Heart left ventricle (tissue), 16 donors: Measurements from ENCODE around the gene DMRTB1. TPM values are rescaled to one million over a fixed set of nuclear protein-coding genes. Genes with fewer than 3 reads are reported as not detected.
"Not testable (repeated sequence)": the region's sequence is repeated elsewhere in the genome, so short reads cannot be mapped to it uniquely, and the experiment has no call there.

ENCODE experiments used
- ATAC-seq, 4 donors: fragments of 200-7000 bp; cut with Tn5 transposase; one replicate each; pipeline ENCODE4 v1.9.1; 2020 to 2022; ENCODE audit warnings: moderate library complexity in 4 of 4, mild to moderate bottlenecking in 3 of 4, moderate number of reproducible peaks in 1 of 4
- DNase-seq, 5 donors: peaks; one replicate each; pipeline ENCODE4 v3.0.0-alpha.2; 2020
- H3K27ac ChIP-seq, 12 donors: fragments of 200-600 bp; sonication (generic) in 4 of 12; one replicate each; pipeline versions ENCODE4 v1.5.0 to v1.8.0; 2016 to 2022; ENCODE audit warnings: mild to moderate bottlenecking in 2 of 12
- H3K27me3 ChIP-seq, 9 donors: fragments of 200-600 bp; sonication (generic) in 2 of 9; one replicate each; pipeline versions ENCODE4 v1.5.1 to v1.8.0; 2016 to 2022; ENCODE audit warnings: mild to moderate bottlenecking in 3 of 9
- H3K36me3 ChIP-seq, 9 donors: fragments of 200-600 bp; sonication (generic) in 2 of 9; one replicate each; pipeline versions ENCODE4 v1.5.0 to v1.8.0; 2018 to 2022; ENCODE audit warnings: mild to moderate bottlenecking in 2 of 9
- H3K4me1 ChIP-seq, 12 donors: fragments of 200-600 bp; sonication (generic) in 4 of 12; one replicate each; pipeline versions ENCODE4 v1.5.0 to v1.8.0; 2016 to 2022; ENCODE audit warnings: mild to moderate bottlenecking in 3 of 12
- H3K4me3 ChIP-seq, 12 donors: fragments of 200-600 bp; sonication (generic) in 4 of 12; one replicate each; pipeline versions ENCODE4 v1.5.0 to v1.8.0; 2017 to 2022; ENCODE audit warnings: mild to moderate bottlenecking in 9 of 12, moderate library complexity in 4 of 12
- H3K9me3 ChIP-seq, 12 donors: fragments of 200-600 bp; sonication (generic) in 4 of 12; one replicate each; pipeline versions ENCODE4 v1.5.0 to v1.8.0; 2016 to 2022; ENCODE audit warnings: mild to moderate bottlenecking in 1 of 12
- POLR2A ChIP-seq, 2 donors: fragments of 450-650 bp; IDR thresholded peaks; one replicate each; pipeline ENCODE4 v1.6.1; 2017; ENCODE audit warnings: antibody characterized with exemption in 2 of 2, mild to moderate bottlenecking in 2 of 2, moderate library complexity in 2 of 2
- WGBS, 4 donors: extraction: QIAGEN DNeasy Blood & Tissue Kit in 2 of 4; methylation state at CpG; one replicate each; pipeline versions ENCODE4 v1.1.5 to v1.1.7; 2013 to 2018; 5-methylcytosine and 5-hydroxymethylcytosine counted together
- intact Hi-C, 10 donors: fragments of 100-400 bp; cut with DNase I; formaldehyde crosslinking; loops; one replicate each; pipeline versions ENCODE4 v1.11.1 to v1.14.2; 2022
- polyA plus RNA-seq, 2 donors: library from polyadenylated mRNA; stranded (reverse); fragments of 200-250 nt; gene quantifications; one replicate each; pipeline ENCODE4 v1.2.3, GENCODE V29; 2013
- total RNA-seq, 9 donors: library from RNA; depleted of rRNA in 2 of 9; stranded (reverse); fragments of >200 nt in 2 of 9; fragmentation: NEBNext Ultra II Directional in 3 of 9; extraction: Animal tissue kit (Norgen Biotek cat#: 25700) in 3 of 9; gene quantifications; one replicate each; pipeline versions ENCODE4 v1.1.0 to v1.2.4, GENCODE V29; 2016 to 2023
- TF ChIP-seq, protein P1 (sequence below), 12 donors: fragments of 200-600 bp; sonication (generic) in 4 of 12; IDR thresholded peaks; one replicate each; pipeline versions ENCODE4 v1.5.0 to v1.8.0; 2018 to 2022; ENCODE audit warnings: antibody characterized with exemption in 12 of 12, mild to moderate bottlenecking in 5 of 12
- donor health status: ischemic (EF 13 %, LVEDD 7.1; RV severe dilation, severe dysfunction).
- donor health status: healthy with polysubstance abuse.
- donor health status: DM: no; HTN: yes; CAD: no.
- donor health status: DM: no; HTN: no; CAD: no.
- donor health status: ischemic (EF 25% LVEDD 6.9; RV normal size, moderate dysfunction).
- donor health status: ischemic (EF 25% LVEDD 5.7; RV mildly dilated, moderate dysfunction).
- donor health status: healthy.
- donor health status: DM: yes; HTN: yes; CAD: no.
- donor health status: ischemic (EF 35%, LVEDD 5.7; RV mildly dilated, moderate dysfunction).
- donor health status: nonischemic (EF 11% LVEDD 7.7; RV severe dilation, severe dysfunction).
- donor health status: DM: yes; HTN: yes; CAD: no.
- donor health status: PGD.
- donor health status: ischemic (EF 29% LVEDD 5.4; RV normal size, mild dysfunction).
- donor health status: nonischemic (EF 23%, LVEDD 6.1; RV moderate dilation, normal function).

DMRTB1 gene
- total and polyA plus RNA-seq, 11 donors: not detected

- Histone ChIP-seq H3K27me3 (peaks cover 0 to 34% (median 2%) of the 10 kb centered on the region in 9 donors), H3K36me3 (no peaks in the 10 kb centered on the region)
- intact Hi-C loops: no loop called here
Observed at GRCh38 chr1:53430779-53431178, 28.4 kb upstream of the DMRTB1 start.

DNA sequence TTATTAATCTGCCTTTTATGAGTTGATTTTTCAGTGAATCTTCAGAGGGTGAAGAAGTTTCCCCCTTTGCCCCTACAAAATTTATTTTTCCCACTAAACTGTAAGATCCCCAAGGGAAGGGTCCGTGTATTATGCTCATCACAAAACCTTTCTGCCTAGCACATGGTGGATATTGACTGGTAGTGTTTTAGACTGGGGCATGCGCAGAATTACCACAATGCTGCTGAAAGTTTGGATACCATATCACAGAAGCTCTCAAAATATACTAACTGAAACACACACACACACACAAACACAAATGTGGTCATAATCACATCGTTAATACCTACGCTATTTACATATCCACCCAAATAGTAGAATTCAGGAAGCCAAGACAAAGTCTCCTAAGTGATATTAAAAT lies 28.0 kb upstream of the DMRTB1 start:
- peaks cover 0 to 38% (median 2%) of the 10 kb centered on the region in 9 donors for H3K27me3 ChIP-seq
- no peaks in the 10 kb centered on the region for H3K36me3 ChIP-seq
- intact Hi-C loops: no loop called here
- H3K4me3 ChIP-seq: no peak overlapping the region
- 67 to 77% (median 73%) methylated on average over 4 of the region's 4 CpGs for WGBS, 4 donors
- no peaks in the 10 kb centered on the region for H3K9me3 ChIP-seq
- no peak for ATAC-seq
- DNase-seq: no peak
- no peaks in the 10 kb centered on the region for H3K4me1 ChIP-seq
- no peak overlapping the region for H3K27ac ChIP-seq
- no peak for TF ChIP-seq POLR2A (IDR thresholded peaks at IDR 0.05)
- TF ChIP-seq, protein P1, sequence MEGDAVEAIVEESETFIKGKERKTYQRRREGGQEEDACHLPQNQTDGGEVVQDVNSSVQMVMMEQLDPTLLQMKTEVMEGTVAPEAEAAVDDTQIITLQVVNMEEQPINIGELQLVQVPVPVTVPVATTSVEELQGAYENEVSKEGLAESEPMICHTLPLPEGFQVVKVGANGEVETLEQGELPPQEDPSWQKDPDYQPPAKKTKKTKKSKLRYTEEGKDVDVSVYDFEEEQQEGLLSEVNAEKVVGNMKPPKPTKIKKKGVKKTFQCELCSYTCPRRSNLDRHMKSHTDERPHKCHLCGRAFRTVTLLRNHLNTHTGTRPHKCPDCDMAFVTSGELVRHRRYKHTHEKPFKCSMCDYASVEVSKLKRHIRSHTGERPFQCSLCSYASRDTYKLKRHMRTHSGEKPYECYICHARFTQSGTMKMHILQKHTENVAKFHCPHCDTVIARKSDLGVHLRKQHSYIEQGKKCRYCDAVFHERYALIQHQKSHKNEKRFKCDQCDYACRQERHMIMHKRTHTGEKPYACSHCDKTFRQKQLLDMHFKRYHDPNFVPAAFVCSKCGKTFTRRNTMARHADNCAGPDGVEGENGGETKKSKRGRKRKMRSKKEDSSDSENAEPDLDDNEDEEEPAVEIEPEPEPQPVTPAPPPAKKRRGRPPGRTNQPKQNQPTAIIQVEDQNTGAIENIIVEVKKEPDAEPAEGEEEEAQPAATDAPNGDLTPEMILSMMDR (IDR thresholded peaks at IDR 0.05): no peak

More at GRCh38 chr1:53430779-53431178, 28.4 kb upstream of the DMRTB1 start:
- DNase-seq (no peak), ATAC-seq (no peak)
- no peak overlapping the region for H3K27ac ChIP-seq
- H3K4me1 ChIP-seq: no peaks in the 10 kb centered on the region
- H3K9me3 ChIP-seq: no peaks in the 10 kb centered on the region
- no peak overlapping the region for H3K4me3 ChIP-seq
- TF ChIP-seq, protein P1 (IDR thresholded peaks at IDR 0.05): no peak
- TF ChIP-seq POLR2A (IDR thresholded peaks at IDR 0.05): no peak

DNA sequence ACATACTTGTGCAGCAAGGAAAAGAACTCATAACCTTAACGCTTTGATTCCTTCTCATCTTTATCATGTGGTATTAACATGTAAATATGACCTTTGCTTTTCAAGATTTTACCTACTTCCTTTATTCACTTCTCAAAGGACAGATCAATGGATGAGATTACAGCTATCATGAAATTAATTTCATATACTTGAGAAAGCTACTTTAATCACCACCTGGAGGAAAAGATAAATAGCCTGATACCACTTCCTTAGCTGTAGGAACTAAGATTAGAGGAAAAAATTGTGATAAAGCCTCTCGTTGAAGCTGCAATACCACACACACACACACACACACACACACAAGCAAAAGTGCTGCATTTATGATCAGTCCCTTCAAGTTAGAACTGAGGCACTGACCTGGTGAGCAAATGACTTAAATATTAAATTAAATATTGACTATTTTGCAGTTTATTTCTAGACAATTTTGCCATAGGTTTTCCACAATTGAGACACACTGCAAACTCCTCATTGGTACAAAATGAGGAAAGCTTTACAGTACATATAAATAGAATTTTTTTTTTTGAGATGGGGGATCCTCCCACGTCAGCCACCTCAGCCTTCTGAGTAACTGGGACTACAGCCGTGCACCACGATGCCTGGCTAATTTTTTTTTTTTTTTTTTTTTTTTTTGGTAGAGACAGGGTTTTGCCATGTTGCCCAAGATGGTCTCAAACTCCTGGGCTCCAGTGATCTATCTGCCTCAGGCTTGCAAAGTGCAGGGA lies 27.2 kb upstream of the DMRTB1 start:
- Histone ChIP-seq H3K4me1 (no peaks in the 10 kb centered on the region), H3K27me3 (peaks cover 0 to 42% (median 4%) of the 10 kb centered on the region in 9 donors), H3K27ac (no peak overlapping the region), H3K9me3 (no peaks in the 10 kb centered on the region), H3K4me3 (no peak overlapping the region), H3K36me3 (no peaks in the 10 kb centered on the region)
- 32 to 49% (median 38%) methylated on average over 5 of the region's 5 CpGs for WGBS, 4 donors
- ATAC-seq (no peak), DNase-seq (no peak)
- no peak for TF ChIP-seq POLR2A (IDR thresholded peaks at IDR 0.05)
- TF ChIP-seq, protein P1 (IDR thresholded peaks at IDR 0.05): no peak
- intact Hi-C loops: no loop called here

- Histone ChIP-seq H3K9me3 (no peaks in the 10 kb centered on the region), H3K4me3 (no peak overlapping the region), H3K27me3 (peaks cover 0 to 42% (median 4%) of the 10 kb centered on the region in 9 donors), H3K36me3 (no peaks in the 10 kb centered on the region), H3K4me1 (no peaks in the 10 kb centered on the region), H3K27ac (no peak overlapping the region)
- ATAC-seq (no peak), DNase-seq (no peak)
- TF ChIP-seq, protein P1 (IDR thresholded peaks at IDR 0.05): no peak
- TF ChIP-seq POLR2A (IDR thresholded peaks at IDR 0.05): no peak
- intact Hi-C loops: no loop called here
- 70 to 88% (median 83%) methylated on average over 3 of the region's 3 CpGs for WGBS, 4 donors
Observed at GRCh38 chr1:53432611-53433010, 26.6 kb upstream of the DMRTB1 start.

DNA sequence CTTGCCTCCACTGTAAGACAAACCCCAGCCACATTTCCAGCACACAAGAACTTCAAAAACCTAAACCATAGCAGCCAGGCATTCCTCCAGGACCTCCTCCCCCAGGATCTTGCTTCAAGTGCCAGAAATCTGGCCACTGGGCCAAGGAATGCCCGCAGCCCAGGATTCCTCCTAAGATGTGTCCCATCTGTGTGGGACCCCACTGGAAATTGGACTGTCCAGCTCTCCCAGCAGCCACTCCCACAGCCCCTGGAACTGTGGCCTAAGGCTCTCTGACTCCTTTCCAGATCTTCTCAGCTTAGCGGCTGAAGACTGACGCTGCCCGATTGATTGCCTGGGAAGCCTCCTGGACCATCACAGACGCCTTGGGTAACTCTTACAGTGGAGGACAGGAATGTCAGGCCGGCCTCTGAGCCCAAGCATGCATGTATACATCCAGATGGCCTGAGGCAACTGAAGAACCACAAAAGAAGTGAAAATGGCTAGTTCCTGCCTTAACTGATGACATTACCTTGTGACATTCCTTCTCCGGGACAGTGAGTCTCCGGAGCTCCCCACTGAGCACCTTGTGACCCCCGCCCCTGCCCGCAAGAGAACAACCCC lies 24.7 kb upstream of the DMRTB1 start:
- DNase-seq, H3K4me1 ChIP-seq, intact Hi-C loops, H3K27ac ChIP-seq, H3K36me3 ChIP-seq, H3K4me3 ChIP-seq, ATAC-seq, H3K9me3 ChIP-seq: not testable (repeated sequence)
- H3K27me3 ChIP-seq: peaks cover 0 to 42% (median 4%) of the 10 kb centered on the region in 9 donors
- 86 to 92% (median 87%) methylated on average over 10 of the region's 10 CpGs for WGBS, 4 donors
